Stimulated activated CD8-positive, alpha-beta memory T cell treated with anti-CD3 and anti-CD28 coated beads, Interleukin-15, amount 100 ng/mL, for 24 hours (primary cell): ENCODE data around the gene PHF21B.
"Not testable (repeated sequence)": the region's sequence is repeated elsewhere in the genome, so short reads cannot be mapped to it uniquely, and the experiment has no call there.

Source experiments
- DNase-seq: peaks from one replicate; pipeline ENCODE4 v3.0.0-alpha.2; 2020; ENCODE audit warnings: low read depth

PHF21B gene

DNA sequence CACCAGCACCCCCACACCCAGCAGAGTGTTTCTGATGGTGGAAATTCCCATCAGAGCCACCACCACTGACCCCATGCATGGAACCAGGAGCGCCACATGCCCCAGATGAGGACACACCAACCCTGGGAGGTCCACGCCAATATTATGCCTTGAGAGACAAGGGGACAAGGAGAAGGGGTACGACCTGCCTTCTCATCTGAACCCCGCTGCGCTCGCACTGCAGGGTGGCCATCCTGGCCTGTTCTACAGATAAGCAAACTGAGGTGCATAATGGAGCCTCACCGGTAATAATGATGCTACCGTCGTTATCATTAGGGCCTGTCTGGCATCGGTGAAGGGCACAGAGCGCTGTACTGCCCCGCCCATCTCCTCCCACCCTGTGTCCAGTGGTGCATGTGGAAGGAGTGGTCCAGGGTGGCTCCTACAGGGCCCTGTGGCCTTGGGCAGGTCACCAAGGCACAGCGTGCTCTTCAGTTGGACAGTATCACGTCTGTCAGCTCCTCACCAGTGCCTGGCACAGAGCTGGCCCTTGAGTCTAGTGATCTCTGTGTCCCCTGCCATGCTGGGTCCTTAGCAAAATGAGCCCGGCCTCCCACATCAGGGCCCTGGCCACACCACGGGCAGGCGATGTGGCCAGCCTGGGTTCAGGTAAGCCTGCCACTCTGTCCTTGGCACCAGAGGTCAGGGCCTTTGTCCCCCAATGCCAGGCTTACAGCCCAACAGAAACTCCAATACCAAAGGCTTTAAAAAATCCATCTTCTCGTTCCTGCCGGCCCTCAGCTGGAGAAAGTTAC is 92.2 kb downstream of the PHF21B start:
- no peak for DNase-seq

DNA sequence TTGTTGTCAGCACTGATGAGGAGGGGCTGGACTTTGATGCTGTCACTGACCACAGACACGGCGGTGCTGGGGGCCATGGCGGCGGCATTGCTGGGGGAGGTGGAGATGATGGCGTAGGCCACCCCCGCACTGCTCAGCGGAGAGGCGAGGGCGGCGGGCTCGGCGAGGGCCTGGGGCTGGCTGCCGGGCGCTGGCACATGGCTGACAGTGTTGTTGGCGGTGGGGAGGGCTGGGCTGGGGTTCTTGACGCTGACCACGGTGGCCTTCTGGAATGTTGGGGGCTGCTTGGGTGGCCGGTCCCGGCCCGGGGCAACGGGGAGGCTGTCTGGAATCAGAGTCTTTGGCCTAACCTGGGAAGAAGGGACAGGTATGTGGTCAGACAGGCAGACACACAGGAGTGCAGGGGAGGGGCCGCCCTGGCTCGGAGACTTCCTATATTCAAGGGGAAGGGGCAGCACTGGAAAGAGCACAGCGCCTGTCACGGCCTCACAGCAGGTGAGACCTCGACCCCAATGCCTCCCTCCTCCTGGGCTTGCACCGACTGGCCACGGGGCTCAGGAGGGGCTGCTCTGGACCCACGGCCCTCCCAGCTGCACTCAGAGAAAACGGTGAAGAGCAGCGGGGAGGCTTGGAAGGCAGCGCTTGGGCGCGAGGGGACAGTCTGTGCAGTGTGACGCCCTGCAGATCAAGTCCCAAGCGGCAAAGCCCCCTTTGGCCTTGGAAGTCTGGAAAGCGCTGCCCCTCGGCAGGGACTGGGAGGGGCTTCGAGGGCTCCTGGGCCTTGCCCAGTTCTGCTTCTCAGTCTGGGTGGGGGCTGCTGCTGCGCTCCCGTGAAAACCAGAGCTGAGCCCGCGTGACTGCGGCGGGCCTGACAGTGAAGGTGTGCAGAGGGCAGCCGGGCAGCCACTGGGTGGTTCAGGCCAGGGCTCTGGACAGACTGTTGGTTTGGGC is 93.2 kb downstream of the PHF21B start:
- DNase-seq: no peak

DNA sequence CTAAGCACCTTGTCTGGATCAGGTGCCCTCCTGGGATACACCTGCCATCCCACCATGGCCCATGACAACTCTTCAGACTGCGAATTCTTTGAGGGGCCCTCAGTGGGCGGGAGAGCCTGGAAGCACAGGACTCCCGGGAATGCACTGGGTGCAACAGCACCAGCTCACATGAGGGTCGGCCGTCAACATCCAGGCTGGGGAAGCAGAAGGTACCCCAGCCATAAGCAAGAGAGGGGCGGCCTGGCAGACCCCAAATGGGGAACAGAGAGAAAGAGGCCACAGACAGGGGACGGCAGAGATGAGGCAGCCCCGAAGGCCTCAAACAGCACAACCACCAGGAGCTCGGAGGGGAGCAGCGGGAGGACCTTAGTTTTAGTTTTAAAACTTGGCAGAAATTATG is 94.4 kb downstream of the PHF21B start:
- no peak for DNase-seq

DNA sequence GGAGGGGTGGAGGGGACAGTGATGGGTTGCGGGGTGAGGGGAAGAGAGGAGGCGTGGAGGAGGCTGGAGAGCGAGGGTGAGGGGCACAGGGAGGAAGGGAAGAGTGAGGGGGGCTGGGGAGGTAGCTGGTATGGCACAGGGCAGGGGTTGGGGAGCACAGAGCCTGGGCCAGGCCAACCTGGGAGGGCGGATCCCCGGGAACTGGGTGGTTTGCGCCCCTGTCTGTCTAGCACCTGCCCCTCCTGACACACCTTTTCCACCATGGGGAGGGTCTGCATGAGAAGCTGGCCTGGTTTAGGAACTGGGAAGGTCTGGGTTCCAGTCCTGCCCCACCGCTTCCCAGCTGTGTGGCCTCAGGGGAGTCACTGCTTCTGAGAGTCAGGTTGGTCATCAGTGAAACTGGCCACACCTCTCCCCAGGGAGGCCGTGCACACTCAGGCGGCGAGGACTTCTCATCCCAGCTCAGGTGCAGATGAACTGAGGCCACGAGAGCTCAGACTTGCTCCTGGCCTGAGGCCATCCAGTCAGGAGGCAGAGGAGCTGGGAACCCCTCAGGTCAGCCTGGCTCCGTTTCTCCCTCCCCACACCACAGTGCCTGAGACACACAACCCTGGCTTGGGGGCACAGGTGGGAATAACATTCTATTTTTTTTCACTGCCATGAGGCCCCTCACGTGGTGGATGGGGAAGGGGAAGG is 95.6 kb downstream of the PHF21B start:
- DNase-seq: no peak

DNA sequence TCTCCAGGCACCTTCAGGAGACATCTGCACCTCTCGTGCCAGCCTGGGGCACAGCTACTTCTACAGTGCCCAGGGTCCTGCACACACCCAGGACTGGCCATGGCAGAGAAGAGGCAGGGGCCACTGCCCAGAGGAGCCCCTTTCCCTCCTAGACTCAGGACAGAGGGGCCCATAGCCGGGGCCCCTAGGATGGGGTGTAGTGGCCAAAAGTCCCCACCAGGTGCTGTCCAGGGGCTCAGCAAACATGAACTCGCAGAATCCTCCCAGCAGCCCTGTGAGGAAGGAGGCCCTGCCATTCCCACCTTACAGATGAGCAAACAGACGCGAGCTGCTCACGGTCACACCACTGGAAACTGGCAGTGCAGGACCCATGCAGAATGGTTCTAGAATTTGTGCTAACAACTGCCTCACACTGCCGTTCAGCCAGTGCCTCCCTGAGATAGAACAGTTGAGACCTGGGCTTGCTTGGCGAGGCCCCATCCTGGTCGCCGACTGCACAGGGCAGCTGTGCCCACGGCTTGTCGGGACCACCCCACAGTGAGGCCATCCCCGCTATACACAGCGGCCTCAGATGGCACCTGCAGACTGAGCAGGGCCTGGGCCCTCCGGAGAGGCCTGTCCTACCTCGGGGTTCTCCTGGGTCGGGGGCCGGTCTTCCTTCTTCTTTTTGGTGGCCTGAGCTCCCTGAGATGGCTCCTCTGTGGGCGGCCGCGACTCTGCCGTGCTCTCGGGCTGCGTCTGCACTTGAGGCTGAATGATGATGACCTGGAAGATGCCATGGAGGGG is 96.4 kb downstream of the PHF21B start:
- DNase-seq: no peak

DNA sequence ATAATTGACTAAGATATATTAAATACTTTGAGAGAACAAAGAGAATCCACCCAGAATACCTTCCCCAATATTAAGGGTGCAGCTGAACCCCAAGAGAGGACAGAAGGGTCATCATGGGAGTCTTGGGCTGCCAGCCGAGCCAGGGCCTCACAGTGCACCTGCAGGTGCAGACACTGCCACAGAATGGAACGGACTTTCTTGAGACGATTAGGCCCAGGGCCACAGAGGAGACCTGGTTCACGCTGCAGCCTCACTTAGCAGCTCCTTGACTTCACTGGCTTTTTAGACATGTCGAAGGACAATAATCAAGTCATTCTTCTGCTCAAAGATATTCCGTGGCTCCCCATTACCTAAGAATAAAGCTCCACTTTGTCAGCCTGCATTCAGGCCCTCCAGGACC is 100.6 kb downstream of the PHF21B start:
- no peak for DNase-seq

DNA sequence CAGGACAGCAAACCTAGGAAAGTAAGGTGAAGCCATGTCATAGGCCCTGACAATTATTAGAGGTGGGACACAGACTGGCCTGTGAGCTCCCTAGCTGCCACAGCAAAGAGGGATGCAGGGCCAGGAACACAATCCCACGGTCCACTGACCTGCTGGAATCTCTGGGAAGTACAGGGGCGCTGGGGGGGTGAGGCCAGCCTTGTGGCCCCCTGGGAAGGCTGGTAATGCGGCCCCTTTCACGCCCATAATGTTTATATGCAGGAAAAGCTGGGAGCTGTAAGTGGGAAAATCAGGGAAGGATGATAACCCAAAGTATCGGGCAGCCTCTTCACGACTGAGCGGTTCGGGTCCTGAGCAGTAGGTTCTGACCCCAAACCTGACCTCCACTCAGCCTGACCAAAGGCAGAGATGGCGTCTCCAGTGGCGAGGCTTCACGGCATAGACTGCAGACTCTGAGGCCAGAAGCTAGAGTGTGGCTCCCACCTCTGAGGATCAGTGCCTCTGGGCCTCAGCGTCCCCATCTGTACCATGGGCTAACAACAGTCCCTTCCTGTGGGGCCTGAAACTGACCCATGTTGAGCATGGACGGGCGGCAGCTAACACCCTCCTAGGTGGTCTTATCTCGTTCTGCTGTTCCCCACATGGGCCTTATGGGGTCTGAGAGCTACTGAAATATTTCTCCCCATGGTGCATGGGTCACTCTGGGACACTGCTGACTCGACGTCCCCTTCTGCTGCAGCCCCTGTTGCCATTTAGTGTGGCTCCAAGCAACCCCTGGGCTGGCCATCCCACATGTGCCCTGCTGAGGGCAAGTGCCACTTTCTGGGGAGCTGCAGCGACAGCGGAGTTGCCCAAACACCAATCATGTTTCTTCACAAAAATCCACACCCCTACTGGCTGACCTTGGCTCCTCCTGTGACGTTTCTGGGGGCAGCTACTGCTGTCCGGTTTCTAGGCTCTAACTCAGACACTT is 101.8 kb downstream of the PHF21B start:
- no peak for DNase-seq

DNA sequence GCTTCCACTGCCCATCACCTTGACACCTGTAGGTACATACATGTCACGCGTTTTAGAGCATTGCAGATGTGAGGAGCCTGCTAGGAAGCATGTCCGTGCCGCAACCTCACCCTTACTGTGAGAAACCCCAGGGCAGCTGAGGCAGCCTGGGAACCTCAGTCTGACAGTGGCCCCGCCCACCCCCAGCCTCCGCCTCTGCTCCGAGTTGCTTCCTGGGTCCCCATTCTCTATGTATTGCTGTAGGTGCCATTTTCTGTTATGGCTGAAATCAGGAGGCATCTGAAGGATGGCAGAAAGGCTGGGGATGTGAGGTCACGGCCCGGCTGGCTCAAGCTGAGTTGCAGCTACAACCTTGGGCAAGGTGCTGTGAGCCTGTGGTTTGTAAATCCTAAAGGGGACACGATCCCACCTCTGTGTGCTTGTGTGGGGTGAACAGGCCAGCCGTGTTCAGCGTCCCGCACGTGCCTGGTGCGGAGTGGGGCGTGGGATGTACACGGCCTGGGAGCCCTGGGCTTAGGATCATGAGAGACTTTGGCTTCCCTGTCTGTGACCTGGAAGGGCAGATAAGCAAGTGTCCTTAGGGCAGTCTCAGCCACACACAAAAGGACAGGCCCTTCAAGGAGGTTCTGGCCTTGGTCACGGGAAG is 102.7 kb downstream of the PHF21B start:
- no peak for DNase-seq

DNA sequence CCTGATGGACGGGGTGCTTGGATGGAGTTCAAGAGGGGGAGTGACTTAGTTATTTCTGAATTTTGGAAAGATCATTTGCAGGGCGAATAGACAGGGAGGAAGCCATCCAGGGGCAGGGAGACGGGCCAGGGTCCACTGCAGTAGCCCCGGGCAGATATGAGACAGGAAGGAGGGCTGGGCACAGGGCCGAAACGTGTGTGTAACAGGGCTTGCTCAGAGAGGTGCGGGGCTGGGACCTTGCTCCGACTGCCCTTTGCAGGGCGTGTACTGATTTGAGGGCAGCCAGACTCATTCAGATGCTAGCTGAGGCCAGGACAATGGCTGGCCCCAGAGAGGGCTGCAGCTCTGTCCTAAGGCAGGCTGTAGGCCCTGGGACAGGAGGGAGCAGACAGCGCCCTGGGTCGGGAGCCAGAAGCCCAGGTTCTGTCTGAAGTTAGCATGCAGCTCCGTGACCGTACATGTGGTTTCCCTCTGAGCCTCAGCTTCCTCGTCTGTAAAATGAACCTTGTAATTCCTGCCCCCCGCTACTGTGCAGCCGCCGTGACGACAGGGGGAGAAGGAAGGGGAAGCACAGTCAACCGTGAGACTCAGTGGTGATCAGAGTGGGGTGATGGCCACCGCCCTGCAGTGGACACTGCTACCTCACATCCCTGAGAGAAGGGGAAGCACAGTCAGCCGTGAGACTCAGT is 103.4 kb downstream of the PHF21B start:
- no peak for DNase-seq

DNA sequence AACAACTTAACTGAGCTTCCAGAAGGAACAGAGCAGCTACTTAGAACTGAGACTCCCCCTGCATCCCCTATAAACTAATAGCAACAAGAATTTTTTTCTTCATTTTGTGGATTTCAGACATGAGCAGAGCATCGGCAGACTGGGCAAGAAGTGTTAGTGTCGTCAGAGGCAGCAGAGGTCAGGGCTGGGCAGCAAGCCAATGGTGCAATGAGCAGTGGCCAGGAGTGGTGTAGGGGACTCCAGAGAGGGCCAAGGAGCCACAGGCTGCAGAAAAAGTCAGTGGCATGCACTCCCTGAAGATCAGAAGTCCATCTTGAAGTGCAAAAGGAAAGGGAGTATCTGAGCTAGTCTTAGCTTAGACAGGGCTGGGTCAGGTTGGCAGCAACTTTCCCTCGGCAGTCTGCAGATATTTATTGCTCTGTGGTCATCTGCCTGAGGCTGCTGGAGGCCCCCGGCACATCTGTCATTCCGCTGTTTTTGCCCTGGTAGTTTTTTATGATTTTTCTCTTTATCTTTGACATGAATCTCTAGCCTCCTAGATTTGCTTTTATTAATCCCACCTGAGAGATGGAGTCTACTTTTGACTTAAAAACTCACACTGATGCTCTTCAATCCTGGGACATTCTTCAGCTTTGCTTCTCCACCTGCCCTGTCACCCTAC is 105.2 kb downstream of the PHF21B start:
- not testable (repeated sequence) for DNase-seq

DNA sequence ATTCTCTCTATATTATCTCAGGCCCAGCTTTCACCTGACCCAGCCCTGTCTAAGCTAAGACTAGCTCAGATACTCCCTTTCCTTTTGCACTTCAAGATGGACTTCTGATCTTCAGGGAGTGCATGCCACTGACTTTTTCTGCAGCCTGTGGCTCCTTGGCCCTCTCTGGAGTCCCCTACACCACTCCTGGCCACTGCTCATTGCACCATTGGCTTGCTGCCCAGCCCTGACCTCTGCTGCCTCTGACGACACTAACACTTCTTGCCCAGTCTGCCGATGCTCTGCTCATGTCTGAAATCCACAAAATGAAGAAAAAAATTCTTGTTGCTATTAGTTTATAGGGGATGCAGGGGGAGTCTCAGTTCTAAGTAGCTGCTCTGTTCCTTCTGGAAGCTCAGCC is 106.6 kb downstream of the PHF21B start:
- not testable (repeated sequence) for DNase-seq

DNA sequence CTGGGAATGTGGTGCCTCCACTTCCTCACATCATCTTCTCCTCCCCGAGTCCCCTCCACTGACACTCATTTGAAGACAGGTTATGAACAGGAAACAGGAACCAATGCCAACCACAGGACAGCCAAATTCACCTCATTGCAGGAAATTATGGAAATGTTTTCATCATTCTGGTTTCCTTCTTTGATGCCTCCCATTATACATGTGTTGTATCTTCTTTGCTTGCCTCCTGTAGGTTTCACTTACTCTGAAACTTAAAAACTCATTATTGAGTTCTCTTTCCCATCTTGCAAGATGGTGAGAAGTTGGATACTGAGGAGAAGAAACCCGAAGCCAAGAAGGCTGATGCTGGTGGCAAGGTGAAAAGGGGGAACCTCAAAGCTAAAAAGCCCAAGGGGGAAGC is 108.5 kb downstream of the PHF21B start:
- DNase-seq: no peak

DNA sequence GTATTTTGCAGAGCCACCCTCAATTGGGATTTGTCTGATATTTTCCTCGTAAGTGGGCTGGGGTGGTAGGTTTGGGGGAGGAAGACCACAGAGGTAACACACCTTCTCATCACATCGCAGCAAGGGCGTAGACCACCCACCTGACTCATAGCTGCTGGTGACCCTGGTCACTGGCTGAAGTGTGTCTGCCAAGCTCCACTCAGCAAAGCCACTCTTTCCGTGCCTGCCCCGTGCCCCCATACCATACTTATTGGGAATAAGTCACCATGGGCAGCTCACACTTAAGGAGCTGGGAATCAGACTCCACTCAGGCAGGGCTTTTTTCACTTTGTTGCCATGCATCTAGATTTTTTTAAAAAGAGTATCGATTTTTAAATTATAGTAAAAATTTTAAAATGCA is 111.6 kb downstream of the PHF21B start:
- DNase-seq: no peak

DNA sequence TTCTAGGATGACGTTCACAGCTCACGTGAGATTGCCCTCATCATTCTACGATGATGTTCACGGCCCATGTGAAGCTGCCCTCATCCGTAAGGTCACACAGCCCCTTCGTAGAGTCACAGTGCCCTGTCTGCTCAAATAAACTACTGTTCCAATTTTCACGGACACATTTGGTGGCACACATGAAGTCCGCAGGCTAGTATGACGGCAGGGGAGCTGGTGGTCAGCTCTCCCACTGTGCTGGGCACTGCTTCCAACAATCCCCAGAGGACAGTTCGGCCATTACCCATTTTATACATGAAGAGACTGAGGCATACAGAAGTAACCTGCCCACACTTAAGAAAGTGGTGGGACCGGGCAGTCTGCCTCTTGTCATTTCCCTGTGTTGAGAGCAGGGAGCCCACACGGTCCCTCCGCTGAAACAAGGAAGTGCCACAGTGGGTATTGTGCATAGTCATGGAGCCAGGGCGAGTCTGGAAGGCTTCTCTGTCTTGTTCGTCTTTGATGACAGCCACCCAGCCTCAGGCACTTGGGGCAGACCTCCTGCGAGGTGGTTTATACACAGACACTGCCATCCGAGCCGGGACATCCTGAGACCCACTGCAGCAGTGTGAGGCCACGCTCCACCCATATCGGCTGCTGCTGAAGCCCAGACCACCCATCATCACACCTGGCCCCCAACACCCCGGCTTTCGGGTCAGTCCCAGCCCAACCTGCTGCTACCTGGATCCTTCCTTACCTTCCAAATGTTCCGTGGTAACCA is 114.3 kb downstream of the PHF21B start:
- no peak for DNase-seq

DNA sequence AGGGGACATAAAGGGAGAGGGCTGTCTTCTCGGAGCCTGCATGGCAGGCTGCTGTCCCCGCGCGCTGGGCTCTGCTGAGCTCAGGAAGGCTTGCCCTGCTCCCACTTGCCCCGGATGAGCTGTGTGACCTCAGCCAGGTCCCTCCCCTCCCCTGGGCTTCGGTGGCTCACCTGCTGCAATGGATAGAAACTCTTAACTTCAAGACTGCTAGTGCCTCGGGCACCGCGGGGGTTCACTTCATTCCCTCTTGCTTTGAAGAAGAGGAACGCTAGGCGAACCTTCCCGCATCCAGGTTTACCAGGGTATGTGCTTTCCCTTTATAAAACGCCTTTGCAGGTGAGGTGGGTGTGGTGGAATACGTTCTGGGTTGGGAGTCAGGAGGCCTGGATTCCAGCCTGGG is 115.0 kb downstream of the PHF21B start:
- no peak for DNase-seq

DNA sequence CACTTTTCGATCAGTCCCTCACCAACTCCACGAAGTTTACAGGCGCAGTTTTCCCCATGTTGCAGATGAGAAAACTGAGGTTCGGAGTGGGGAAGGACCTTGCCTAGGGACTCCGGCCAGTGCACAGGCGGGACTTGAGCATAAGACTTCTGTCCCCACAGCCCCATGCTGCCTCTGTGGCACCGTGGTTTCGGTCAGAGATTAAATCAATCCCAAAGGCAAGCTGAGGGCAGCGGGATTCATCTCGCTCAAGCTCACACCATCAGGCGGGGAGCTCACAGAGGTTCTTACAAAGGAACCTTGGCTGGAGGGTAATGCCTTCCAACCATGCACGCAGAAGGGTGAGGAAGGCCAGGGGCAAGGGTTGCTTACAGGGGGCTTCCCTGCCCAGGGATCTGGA is 115.5 kb downstream of the PHF21B start:
- DNase-seq: no peak

DNA sequence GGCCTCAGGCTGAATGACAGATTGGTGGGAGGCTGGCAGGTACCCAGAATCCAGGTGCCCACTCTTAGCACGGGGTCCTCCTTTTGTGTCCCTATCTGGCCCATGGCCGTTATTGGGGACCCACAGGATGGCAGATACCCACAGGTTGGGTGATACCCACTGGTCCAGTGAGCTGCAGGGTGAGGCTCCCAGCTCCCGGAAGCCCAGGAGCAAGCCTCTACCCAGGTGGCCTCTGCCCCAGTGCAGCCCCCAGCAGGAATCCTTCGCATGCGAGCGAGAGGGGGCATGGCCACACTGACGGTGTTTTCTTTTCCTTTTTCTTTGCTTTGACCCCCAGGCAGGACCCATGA is 116.1 kb downstream of the PHF21B start:
- no peak for DNase-seq
